ENCODE data around the gene RBM5.

DNA sequence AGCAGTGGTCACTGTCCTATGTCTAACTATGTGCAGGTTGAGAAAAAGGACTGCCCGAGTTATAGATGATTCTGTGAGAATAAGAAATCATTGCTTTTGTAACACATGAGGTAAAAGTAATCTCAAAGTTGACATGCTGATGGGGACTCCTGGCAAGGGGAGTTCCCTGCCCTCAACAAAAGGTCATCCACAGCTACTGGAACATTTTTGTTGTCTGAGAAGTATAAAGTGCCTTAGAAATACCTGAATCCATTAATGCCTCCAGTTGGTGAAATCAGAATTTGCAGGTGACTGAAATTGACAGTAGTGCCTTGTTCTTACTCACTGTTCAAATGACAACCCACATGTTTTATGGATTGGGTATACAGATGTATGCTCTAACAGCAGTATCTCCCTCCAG lies 43.7 kb upstream of the RBM5 start:
- TF ChIP-seq AFF4 (CRISPR knock-in tag; IDR thresholded peaks at IDR 0.05; ENCODE audit: borderline replicate concordance) (no peak), GRHL2 (CRISPR knock-in tag; IDR thresholded peaks at IDR 0.05; ENCODE audit: insufficient replicate concordance, severe bottlenecking) (no peak), NFYB (CRISPR knock-in tag; conservative IDR thresholded peaks at IDR 0.05; ENCODE audit: low read depth) (no peak), FOXJ3 (CRISPR knock-in tag; IDR thresholded peaks at IDR 0.05; ENCODE audit: borderline replicate concordance) (no peak), PREB (CRISPR knock-in tag; IDR thresholded peaks at IDR 0.05; ENCODE audit: borderline replicate concordance) (no peak), RORB (CRISPR knock-in tag; IDR thresholded peaks at IDR 0.05) (no peak), SMAD4 (CRISPR knock-in tag; IDR thresholded peaks at IDR 0.05) (no peak), CBFB (CRISPR knock-in tag; IDR thresholded peaks at IDR 0.05; ENCODE audit: low read depth) (no peak), JUN (CRISPR knock-in tag; IDR thresholded peaks at IDR 0.05) (no peak), MYBL2 (CRISPR knock-in tag; IDR thresholded peaks at IDR 0.05) (no peak)
- TF ChIP-seq, protein P1, sequence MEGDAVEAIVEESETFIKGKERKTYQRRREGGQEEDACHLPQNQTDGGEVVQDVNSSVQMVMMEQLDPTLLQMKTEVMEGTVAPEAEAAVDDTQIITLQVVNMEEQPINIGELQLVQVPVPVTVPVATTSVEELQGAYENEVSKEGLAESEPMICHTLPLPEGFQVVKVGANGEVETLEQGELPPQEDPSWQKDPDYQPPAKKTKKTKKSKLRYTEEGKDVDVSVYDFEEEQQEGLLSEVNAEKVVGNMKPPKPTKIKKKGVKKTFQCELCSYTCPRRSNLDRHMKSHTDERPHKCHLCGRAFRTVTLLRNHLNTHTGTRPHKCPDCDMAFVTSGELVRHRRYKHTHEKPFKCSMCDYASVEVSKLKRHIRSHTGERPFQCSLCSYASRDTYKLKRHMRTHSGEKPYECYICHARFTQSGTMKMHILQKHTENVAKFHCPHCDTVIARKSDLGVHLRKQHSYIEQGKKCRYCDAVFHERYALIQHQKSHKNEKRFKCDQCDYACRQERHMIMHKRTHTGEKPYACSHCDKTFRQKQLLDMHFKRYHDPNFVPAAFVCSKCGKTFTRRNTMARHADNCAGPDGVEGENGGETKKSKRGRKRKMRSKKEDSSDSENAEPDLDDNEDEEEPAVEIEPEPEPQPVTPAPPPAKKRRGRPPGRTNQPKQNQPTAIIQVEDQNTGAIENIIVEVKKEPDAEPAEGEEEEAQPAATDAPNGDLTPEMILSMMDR (IDR thresholded peaks at IDR 0.05), result no peak
- TF ChIP-seq, protein P2, sequence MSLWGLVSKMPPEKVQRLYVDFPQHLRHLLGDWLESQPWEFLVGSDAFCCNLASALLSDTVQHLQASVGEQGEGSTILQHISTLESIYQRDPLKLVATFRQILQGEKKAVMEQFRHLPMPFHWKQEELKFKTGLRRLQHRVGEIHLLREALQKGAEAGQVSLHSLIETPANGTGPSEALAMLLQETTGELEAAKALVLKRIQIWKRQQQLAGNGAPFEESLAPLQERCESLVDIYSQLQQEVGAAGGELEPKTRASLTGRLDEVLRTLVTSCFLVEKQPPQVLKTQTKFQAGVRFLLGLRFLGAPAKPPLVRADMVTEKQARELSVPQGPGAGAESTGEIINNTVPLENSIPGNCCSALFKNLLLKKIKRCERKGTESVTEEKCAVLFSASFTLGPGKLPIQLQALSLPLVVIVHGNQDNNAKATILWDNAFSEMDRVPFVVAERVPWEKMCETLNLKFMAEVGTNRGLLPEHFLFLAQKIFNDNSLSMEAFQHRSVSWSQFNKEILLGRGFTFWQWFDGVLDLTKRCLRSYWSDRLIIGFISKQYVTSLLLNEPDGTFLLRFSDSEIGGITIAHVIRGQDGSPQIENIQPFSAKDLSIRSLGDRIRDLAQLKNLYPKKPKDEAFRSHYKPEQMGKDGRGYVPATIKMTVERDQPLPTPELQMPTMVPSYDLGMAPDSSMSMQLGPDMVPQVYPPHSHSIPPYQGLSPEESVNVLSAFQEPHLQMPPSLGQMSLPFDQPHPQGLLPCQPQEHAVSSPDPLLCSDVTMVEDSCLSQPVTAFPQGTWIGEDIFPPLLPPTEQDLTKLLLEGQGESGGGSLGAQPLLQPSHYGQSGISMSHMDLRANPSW (CRISPR knock-in tag; conservative IDR thresholded peaks at IDR 0.05; ENCODE audit: low read depth), result no peak

Data from WTC11 (cell line).